Measurements from ENCODE around the gene WWP2.

GRCh38 chr16:69744363-69745231 is 17.5 kb upstream of the WWP2 start:
- TF ChIP-seq CTCF (IDR thresholded peaks at IDR 0.05) (no peak), POLR2A (IDR thresholded peaks at IDR 0.05) (no peak)

Data from esophagus squamous epithelium (tissue), 4 donors.